BJ (cell line): Measurements from ENCODE around the gene RIT1. TPM values are rescaled to one million over a fixed set of nuclear protein-coding genes. Genes with fewer than 3 reads are reported as not detected.

ENCODE experiments used
- CTCF ChIA-PET: fragments of 350-600 bp; formaldehyde crosslinking; extraction: SDS; loops from one replicate; lab custom pipeline; 2021; ENCODE audit warnings: antibody characterized with exemption, inconsistent platforms; lab: Yijun Ruan, JAX
- POLR2A ChIA-PET: fragments of 300-600 bp; sonication (Branson Sonifier 250); formaldehyde crosslinking; extraction: SDS; loops from one replicate; lab custom pipeline; 2021; ENCODE audit warnings: antibody characterized with exemption; lab: Charles Lee
- DNase-seq: peaks from one replicate; pipeline ENCODE4 v3.0.0-alpha.2; 2011; ENCODE audit warnings: low read depth
- H3K27me3 ChIP-seq: 2 replicates; pipeline ENCODE4 v1.6.0; 2011; ENCODE audit warnings: low read length; ENCODE audit not compliant: control insufficient read depth, insufficient read depth
- H3K36me3 ChIP-seq: 2 replicates; pipeline ENCODE4 v1.5.1; 2011; ENCODE audit warnings: low read length; ENCODE audit not compliant: control insufficient read depth, insufficient read depth
- H3K4me3 ChIP-seq: 2 replicates; pipeline ENCODE4 v1.5.1; 2011; ENCODE audit warnings: low read depth, mild to moderate bottlenecking, control low read depth, low read length
- polyA plus RNA-seq: library from polyadenylated mRNA; depleted of rRNA; stranded (reverse); fragments of >200 nt; gene quantifications from 2 replicates; pipeline ENCODE4 v1.2.3, GENCODE V29; 2011
- TF ChIP-seq, protein P1 (sequence below): IDR thresholded peaks from 2 replicates; pipeline ENCODE4 v1.5.1; 2011; ENCODE audit warnings: low read depth, mild to moderate bottlenecking, control low read depth, inconsistent platforms, low read length, moderate library complexity; ENCODE audit not compliant: insufficient read depth

RIT1 gene
- polyA plus RNA-seq, 1 experiment: 25.8 TPM

DNA sequence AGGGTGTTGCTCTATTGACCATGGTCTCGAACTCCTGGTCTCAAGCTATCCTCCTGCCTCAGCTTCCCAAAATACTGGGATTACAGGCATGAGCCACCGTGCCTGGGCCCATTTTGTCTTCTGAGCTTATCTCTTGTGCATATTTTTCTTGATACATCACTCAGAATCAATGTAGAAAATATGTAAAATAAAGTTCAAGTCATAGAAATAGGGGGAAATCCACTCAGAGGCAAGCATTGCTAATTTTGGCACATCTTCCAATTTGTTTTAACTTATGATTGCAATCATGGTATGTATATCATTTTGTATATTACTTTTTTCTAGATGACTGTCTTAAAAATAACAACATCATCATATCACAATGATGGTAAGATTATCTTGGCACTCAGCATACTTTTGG is 21.6 kb downstream of the RIT1 start:
- POLR2A ChIA-PET: no interaction called here
- CTCF ChIA-PET: interaction anchor here (0.7 kb wide), 1 partner anchor 54 kb away, joined by 4 read pairs; no protein-coding TSS in a partner anchor
- Histone ChIP-seq H3K36me3 (no peaks in the 10 kb centered on the region), H3K4me3 (no peak overlapping the region), H3K27me3 (no peaks in the 10 kb centered on the region)
- DNase-seq: no peak
- TF ChIP-seq, protein P1, sequence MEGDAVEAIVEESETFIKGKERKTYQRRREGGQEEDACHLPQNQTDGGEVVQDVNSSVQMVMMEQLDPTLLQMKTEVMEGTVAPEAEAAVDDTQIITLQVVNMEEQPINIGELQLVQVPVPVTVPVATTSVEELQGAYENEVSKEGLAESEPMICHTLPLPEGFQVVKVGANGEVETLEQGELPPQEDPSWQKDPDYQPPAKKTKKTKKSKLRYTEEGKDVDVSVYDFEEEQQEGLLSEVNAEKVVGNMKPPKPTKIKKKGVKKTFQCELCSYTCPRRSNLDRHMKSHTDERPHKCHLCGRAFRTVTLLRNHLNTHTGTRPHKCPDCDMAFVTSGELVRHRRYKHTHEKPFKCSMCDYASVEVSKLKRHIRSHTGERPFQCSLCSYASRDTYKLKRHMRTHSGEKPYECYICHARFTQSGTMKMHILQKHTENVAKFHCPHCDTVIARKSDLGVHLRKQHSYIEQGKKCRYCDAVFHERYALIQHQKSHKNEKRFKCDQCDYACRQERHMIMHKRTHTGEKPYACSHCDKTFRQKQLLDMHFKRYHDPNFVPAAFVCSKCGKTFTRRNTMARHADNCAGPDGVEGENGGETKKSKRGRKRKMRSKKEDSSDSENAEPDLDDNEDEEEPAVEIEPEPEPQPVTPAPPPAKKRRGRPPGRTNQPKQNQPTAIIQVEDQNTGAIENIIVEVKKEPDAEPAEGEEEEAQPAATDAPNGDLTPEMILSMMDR: no peak

- H3K4me3 ChIP-seq: no peak overlapping the region
- no peaks in the 10 kb centered on the region for H3K36me3 ChIP-seq
- TF ChIP-seq, protein P1: no peak
- POLR2A ChIA-PET: no interaction called here
- DNase-seq: no peak
- CTCF ChIA-PET: no interaction called here
- H3K27me3 ChIP-seq: no peaks in the 10 kb centered on the region
These were observed 22.7 kb downstream of the RIT1 start for GRCh38 chr1:155888481-155888880.

DNA sequence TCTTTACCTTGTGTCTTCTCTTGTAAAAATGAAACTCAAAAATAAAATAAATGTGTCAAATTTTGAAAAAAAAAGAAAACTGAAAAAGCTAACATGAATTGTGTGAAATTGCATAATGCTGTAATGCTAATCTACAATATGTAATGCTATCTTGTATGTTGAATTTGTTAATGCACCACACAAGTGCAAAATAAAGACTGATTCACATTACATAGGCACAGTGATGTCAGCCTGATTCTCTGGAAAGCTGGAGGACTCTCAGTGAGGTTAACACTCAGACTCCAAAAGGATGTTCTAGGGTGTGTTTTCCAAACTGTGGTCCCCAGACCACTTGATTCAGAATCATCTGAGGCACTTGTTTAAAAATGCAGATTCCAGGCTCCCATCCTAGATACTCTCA is 26.2 kb downstream of the RIT1 start:
- TF ChIP-seq, protein P1: no peak
- no peak for DNase-seq
- CTCF ChIA-PET: interaction anchor here (3.0 kb wide), 1 partner anchor 12 kb away, joined by 19 read pairs; no protein-coding TSS in a partner anchor
- POLR2A ChIA-PET: no interaction called here
- H3K4me3 ChIP-seq: no peak overlapping the region
- H3K36me3 ChIP-seq: peaks cover 4% of the 10 kb centered on the region; the same call in 1 of the 2 replicates
- H3K27me3 ChIP-seq: no peaks in the 10 kb centered on the region

DNA sequence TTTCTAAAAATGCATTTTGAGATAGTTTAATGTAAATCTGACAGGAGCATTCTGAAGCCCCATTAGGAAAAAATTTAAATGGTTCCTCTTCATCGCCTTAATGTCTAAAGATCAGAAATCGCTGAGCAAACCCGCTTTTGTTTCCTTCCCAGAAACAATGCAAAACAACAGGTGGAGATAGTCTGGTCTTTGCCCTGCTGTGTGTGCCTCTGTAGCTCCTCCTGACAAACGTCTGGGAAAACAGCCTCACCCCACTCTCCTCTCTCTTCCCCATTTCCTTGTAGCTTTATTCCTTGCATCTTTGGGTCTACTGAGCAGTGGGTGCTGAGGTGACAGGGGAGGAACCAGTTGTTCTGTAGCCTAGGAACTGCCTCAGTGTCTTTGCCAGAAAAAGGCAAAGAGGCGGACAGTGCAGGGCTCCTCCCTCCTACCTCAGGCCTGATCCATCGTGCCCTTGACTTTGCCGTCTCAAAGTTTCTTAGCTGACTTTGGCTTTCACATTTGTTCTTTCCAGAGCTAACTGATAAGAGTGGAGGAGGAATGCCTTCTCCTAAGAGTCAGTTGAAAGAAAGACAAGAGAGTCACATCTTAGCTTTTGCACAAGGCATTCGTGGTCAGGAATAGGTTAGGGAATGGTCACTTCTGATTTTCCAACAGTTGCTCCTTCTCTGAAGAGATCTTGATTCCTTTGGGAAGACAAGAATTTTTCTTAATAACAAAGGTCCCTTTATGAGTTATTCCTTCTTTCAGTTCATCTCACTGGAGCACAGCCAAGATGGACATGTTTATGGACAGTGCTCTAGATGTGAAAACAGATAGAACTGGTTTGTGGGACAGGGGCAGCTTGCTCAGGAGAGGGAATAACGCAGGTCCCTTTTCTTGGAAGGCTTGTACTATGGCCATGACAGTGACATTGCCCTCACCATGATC is 26.9 kb downstream of the RIT1 start:
- POLR2A ChIA-PET: no interaction called here
- CTCF ChIA-PET: interaction anchor here (0.9 to 3.0 kb wide), 2 partner anchors 11 to 86 kb away, joined by 3 to 19 read pairs; no protein-coding TSS in a partner anchor
- Histone ChIP-seq H3K4me3 (no peak overlapping the region), H3K27me3 (no peaks in the 10 kb centered on the region), H3K36me3 (peaks cover 4% of the 10 kb centered on the region; the same call in 1 of the 2 replicates)
- TF ChIP-seq, protein P1: no peak
- no peak for DNase-seq

DNA sequence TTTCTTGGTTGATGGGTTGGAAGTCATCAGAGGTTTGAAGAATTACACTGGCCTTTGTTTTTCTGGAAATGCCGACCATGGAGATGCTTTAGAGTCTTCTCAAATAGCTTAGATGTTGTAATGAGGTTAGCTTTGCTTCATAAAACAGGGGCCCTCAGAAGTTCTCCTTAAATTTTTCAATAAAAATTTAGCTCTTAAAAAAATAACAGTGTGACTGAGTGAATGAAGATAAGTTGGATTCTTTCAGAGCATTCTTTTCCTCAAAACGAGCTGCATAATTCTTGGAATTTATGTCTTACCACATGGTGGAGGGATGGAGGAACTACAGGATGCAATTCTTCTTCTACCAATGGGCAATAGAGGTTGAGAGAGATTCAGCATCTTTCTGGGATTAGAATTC is 28.4 kb downstream of the RIT1 start:
- POLR2A ChIA-PET: interaction anchor here (1.6 kb wide), 1 partner anchor 10 kb away, joined by 5 read pairs; no protein-coding TSS in a partner anchor
- no peak overlapping the region for H3K4me3 ChIP-seq
- no peaks in the 10 kb centered on the region for H3K27me3 ChIP-seq
- peaks cover 4% of the 10 kb centered on the region; the same call in 1 of the 2 replicates for H3K36me3 ChIP-seq
- TF ChIP-seq, protein P1: no peak
- no peak for DNase-seq
- CTCF ChIA-PET: interaction anchor here (0.6 to 3.0 kb wide), 5 partner anchors 10 to 69 kb away, joined by 3 to 19 read pairs (median 3); partner anchors contain the start of gene SYT11
